HG03175 (cell line): ENCODE measurements around the gene CXCR6.

Source experiments
- ATAC-seq: cut with Tn5 transposase; IDR thresholded peaks from one replicate; pipeline ENCODE4 v1.9.1; 2021; ENCODE audit warnings: mild to moderate bottlenecking, moderate library complexity; ENCODE audit not compliant: unreplicated experiment

CXCR6 gene

GRCh38 chr3:45921158-45922038 is 21.9 kb upstream of the CXCR6 start:
- ATAC-seq = no peak

GRCh38 chr3:45922039-45922326 is 21.3 kb upstream of the CXCR6 start:
- ATAC-seq = no peak

- ATAC-seq = no peak
Measured at GRCh38 chr3:45922950-45923590, 20.2 kb upstream of the CXCR6 start.

- no peak for ATAC-seq
Measured at GRCh38 chr3:45923755-45924154, 19.5 kb upstream of the CXCR6 start.

GRCh38 chr3:45927881-45928280 is 15.4 kb upstream of the CXCR6 start:
- no peak for ATAC-seq

GRCh38 chr3:45929042-45929679 is 14.1 kb upstream of the CXCR6 start:
- ATAC-seq = peak; percentile 56

GRCh38 chr3:45931496-45931895 is 11.8 kb upstream of the CXCR6 start:
- ATAC-seq = no peak

GRCh38 chr3:45932112-45932511 is 11.2 kb upstream of the CXCR6 start:
- ATAC-seq = no peak

- ATAC-seq = no peak
Measured at GRCh38 chr3:45933591-45933990, 9.7 kb upstream of the CXCR6 start.

GRCh38 chr3:45936261-45936660 is 7.0 kb upstream of the CXCR6 start:
- ATAC-seq = no peak

GRCh38 chr3:45937206-45938042 is 5.8 kb upstream of the CXCR6 start:
- no peak for ATAC-seq

- ATAC-seq = no peak
Measured at GRCh38 chr3:45938043-45938435, 5.2 kb upstream of the CXCR6 start.

GRCh38 chr3:45938864-45939263 is 4.4 kb upstream of the CXCR6 start:
- ATAC-seq = peak; percentile 60

GRCh38 chr3:45939341-45939771 is 3.9 kb upstream of the CXCR6 start:
- ATAC-seq = no peak

GRCh38 chr3:45940004-45940780 is 3.1 kb upstream of the CXCR6 start:
- ATAC-seq = no peak

GRCh38 chr3:45940781-45941365 is 2.4 kb upstream of the CXCR6 start:
- ATAC-seq = no peak

GRCh38 chr3:45942051-45942825 is 1.0 kb upstream of the CXCR6 start:
- ATAC-seq = no peak

GRCh38 chr3:45944830-45945620 is 1.8 kb downstream of the CXCR6 start:
- no peak for ATAC-seq
